ENCODE measurements around the gene METRNL.
"Not testable (repeated sequence)": the region's sequence is repeated elsewhere in the genome, so short reads cannot be mapped to it uniquely, and the experiment has no call there.

METRNL gene, protein sequence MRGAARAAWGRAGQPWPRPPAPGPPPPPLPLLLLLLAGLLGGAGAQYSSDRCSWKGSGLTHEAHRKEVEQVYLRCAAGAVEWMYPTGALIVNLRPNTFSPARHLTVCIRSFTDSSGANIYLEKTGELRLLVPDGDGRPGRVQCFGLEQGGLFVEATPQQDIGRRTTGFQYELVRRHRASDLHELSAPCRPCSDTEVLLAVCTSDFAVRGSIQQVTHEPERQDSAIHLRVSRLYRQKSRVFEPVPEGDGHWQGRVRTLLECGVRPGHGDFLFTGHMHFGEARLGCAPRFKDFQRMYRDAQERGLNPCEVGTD

DNA sequence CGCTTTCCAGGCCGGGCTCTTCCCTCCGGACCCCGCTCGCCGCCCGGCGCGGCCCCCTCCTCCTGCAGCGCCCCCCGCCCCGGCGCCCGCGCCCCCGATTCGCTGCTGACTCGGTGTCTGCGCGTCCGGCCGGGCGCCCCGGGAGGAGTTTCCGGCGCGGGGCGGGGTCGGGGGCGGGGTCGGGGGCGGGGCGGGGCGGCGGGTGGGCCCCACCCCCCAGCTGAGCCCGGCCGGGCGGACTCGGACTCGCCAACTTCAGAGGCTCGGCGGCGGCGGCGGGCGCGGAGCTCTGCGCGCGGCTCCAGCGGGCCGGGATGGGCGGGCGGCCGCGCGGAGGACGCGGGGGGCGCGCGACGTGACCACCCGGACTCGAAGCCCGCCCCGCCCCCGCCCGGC, at the start of gene METRNL:
Gene METRNL, plus strand, starts transcription at position 258 of the 396 bp plus-strand sequence. CDS start 207 bp downstream, outside the sequence.
- DNase-seq (ENCODE audit: low spot score in 2 of 2): peak; percentile 57 to 83
- Histone ChIP-seq H3K36me3 (replicated peaks) (no peaks in the 10 kb centered on the region; the same call in 1 of the 2 replicates), H3K9me3 (no peaks in the 10 kb centered on the region), H3K4me3 (peak within 1 kb of the TSS; percentile 32), H3K27me3 (ENCODE audit: low read depth) (no peaks in the 10 kb centered on the region), H3K4me1 (0 out of 2 replicates have a peak, but pooled peaks cover 2% of the 10 kb centered on the region)
- in situ Hi-C loops (cut with MboI; ENCODE audit: low sequenced_read_pairs): no loop called here

DNA sequence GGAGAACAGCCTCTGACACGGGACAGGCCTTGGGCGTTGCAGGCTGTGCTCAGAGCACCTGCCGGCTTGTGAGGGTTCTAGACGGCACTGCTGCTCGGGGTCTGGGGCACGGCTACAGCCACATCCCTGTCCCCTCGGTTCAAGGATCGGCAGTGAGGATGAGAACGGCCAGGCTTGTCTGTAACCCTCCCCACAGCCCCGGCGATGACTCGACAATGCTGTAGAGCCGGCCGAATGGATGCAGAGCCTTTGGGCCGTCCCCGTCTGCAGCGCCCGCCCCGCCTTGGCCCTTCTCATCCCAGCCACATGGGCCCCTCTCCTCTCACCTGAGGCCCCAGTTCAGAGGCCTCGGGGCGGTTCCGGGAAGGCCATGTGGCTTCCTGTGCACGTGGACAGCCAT, 49.0 kb upstream of the METRNL start:
- H3K9me3 ChIP-seq: no peaks in the 10 kb centered on the region
- in situ Hi-C loops (cut with MboI; ENCODE audit: low sequenced_read_pairs): no loop called here
- H3K36me3 ChIP-seq (replicated peaks): no peaks in the 10 kb centered on the region
- no peaks in the 10 kb centered on the region for H3K4me1 ChIP-seq
- DNase-seq (ENCODE audit: low spot score in 2 of 2): no peak
- no peak overlapping the region for H3K4me3 ChIP-seq
- H3K27me3 ChIP-seq (ENCODE audit: low read depth): no peaks in the 10 kb centered on the region

DNA sequence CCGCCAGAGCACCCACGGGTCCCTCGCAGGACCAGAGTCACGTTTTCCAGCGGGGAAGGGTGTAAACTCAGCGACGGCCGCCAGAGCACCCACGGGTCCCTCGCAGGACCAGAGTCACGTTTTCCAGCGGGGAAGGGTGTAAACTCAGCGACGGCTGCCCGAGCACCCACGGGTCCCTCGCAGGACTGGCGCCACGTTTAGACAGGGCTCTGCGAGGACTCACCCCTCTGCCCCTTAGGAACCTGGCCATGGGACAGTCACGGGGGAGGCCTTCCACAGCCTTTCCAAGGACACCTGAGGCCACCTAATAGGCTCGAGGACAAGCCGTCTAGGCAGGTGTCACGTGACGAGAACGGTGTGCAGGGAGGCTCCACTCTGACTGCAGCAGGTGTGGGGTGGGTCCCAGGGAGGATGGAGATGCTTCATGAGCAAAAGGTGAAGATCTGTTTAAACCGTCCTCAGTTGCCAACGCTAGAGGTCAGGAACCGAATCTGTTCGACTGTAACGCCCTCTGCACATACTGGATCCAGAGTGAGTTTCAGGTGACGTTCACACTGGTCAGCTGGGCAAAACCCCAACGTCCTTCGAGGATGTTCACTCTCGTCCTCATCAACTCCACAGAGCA, 48.0 kb upstream of the METRNL start:
- Histone ChIP-seq H3K4me3 (no peak overlapping the region), H3K36me3 (replicated peaks) (no peaks in the 10 kb centered on the region), H3K4me1 (no peaks in the 10 kb centered on the region), H3K27me3 (ENCODE audit: low read depth) (no peaks in the 10 kb centered on the region), H3K9me3 (no peaks in the 10 kb centered on the region)
- DNase-seq (ENCODE audit: low spot score in 2 of 2): no peak
- in situ Hi-C loops (cut with MboI; ENCODE audit: low sequenced_read_pairs): no loop called here

DNA sequence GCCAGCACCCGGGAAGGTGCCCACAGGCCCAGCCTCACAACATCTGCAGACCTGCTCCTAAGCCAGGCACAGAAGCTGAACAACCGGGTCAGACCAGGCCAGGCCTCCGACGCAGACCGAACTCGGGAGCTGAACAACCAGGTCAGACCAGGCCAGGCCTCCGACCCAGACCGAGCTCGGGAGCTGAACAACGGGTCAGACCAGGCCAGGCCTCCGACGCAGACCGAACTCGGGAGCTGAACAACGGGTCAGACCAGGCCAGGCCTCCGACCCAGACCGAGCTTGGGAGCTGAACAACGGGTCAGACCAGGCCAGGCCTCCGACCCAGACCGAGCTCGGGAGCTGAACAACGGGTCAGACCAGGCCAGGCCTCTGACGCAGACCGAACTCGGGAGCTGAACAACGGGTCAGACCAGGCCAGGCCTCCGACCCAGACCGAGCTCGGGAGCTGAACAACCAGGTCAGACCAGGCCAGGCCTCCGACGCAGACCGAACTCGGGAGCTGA, 47.4 kb upstream of the METRNL start:
- DNase-seq (ENCODE audit: low spot score in 2 of 2); H3K27me3 ChIP-seq (ENCODE audit: low read depth); H3K9me3 ChIP-seq; H3K4me3 ChIP-seq; H3K4me1 ChIP-seq; H3K36me3 ChIP-seq (replicated peaks); in situ Hi-C loops (cut with MboI; ENCODE audit: low sequenced_read_pairs): not testable (repeated sequence)

DNA sequence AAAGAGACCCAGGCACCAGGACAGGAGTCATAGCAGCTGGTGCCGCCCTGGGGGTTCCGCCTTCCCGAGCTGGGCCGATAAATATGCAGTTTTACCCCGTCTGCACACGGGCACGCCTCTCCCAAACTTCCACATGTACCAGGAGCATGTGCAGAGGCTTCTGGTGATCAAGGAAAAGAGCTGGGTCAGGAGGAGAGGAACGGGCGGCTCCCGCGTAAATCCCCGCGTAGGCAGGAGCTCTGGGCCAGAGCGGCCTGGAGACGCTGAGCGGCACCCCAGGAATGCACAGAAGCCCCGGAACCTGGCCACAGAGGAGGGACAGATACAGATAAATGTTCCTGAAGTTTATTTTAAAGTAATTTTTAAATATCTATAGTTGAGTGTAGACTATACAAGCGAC, 46.6 kb upstream of the METRNL start:
- no peaks in the 10 kb centered on the region for H3K9me3 ChIP-seq
- in situ Hi-C loops (cut with MboI; ENCODE audit: low sequenced_read_pairs): no loop called here
- no peak for DNase-seq (ENCODE audit: low spot score in 2 of 2)
- H3K27me3 ChIP-seq (ENCODE audit: low read depth): no peaks in the 10 kb centered on the region
- H3K4me3 ChIP-seq: no peak overlapping the region
- H3K4me1 ChIP-seq: no peaks in the 10 kb centered on the region
- H3K36me3 ChIP-seq (replicated peaks): no peaks in the 10 kb centered on the region

DNA sequence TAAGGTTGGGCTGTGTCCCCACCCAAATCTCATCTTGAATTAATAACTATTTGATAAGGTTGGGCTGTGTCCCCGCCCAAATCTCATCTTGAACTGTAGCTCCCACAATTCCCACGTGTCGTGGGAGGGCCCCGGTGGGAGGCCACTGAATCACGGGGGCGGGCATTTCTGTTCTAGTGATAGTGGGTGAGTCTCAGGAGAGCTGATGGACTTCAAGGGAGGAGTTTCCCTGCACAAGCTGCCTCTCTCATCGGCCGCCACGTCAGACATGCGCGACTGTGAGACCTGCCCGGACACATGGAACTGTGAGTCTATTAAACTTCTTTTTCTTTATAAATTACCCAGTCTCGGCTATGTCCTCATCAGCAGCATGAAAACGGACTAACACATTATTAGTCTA, 44.9 kb upstream of the METRNL start:
- in situ Hi-C loops (cut with MboI; ENCODE audit: low sequenced_read_pairs): no loop called here
- Histone ChIP-seq H3K36me3 (replicated peaks) (no peaks in the 10 kb centered on the region), H3K4me1 (no peaks in the 10 kb centered on the region), H3K9me3 (no peaks in the 10 kb centered on the region), H3K4me3 (no peak overlapping the region), H3K27me3 (ENCODE audit: low read depth) (no peaks in the 10 kb centered on the region)
- no peak for DNase-seq (ENCODE audit: low spot score in 2 of 2)

DNA sequence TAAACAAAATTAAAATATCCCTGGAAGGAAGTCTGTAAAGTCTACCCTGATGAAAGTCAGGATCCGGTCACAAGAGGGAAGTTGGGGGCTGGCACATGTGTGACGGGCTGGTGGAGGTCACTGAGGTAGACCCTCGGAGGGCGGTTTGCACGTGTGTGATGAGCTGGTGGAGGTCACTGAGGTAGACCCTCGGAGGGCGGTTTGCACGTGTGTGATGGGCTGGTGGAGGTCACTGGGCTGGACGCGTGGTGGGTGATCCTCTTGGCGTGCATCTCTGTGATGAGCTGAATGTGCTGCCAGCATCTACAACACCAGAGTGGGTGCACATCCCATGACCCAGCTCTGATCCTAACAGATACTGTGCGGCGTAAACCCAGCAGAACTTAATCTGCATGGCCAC, 43.7 kb upstream of the METRNL start:
- in situ Hi-C loops (cut with MboI; ENCODE audit: low sequenced_read_pairs): no loop called here
- Histone ChIP-seq H3K4me1 (no peaks in the 10 kb centered on the region), H3K27me3 (ENCODE audit: low read depth) (no peaks in the 10 kb centered on the region), H3K9me3 (peaks cover 8% of the 10 kb centered on the region), H3K36me3 (replicated peaks) (no peaks in the 10 kb centered on the region), H3K4me3 (no peak overlapping the region)
- DNase-seq (ENCODE audit: low spot score in 2 of 2): no peak

DNA sequence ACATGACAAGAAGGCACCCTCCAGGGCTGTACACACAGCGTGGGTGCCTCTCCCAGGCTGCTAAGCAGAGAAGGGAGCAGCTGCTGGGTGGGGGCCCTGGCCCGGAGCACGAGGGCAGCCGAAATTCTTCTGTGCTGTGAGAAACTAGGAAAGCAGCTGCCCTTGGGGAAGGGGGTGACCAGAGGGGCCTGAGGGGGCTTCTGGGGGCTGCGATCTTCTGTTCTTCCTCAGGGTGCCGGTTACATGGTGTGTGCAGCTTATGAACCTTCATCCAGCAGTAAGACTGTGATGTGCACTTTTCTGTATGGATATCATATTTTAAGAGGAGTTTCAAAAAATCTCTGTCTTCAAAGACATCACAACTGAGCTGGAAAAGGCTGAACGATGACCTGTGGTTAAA, 43.2 kb upstream of the METRNL start:
- in situ Hi-C loops (cut with MboI; ENCODE audit: low sequenced_read_pairs): no loop called here
- Histone ChIP-seq H3K9me3 (peaks cover 8% of the 10 kb centered on the region), H3K4me3 (no peak overlapping the region), H3K4me1 (no peaks in the 10 kb centered on the region), H3K27me3 (ENCODE audit: low read depth) (no peaks in the 10 kb centered on the region), H3K36me3 (replicated peaks) (peaks cover 1% of the 10 kb centered on the region; the same call in 1 of the 2 replicates)
- no peak for DNase-seq (ENCODE audit: low spot score in 2 of 2)

DNA sequence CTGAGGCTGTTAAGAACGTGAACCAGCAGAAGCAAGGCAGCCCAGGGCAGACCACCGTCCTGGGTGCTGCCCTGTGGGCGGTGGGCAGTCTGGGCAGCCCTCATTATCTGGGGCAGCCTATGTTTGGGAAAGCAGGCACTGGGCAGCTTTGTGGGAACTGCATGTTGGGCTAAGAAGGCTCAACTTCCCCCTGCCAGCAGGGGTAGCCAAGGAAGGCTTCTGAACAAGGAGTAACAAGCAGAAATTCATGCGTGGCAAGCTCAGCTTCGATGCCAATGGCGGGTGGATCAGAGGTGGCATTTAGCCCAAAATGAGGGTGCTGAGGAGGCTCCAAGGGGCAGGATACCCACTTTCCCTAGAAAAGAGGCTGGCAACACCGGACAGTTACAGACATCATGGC, 42.7 kb upstream of the METRNL start:
- H3K27me3 ChIP-seq (ENCODE audit: low read depth): no peaks in the 10 kb centered on the region
- in situ Hi-C loops (cut with MboI; ENCODE audit: low sequenced_read_pairs): no loop called here
- no peaks in the 10 kb centered on the region for H3K4me1 ChIP-seq
- peaks cover 3% of the 10 kb centered on the region; the same call in 1 of the 2 replicates for H3K36me3 ChIP-seq (replicated peaks)
- H3K4me3 ChIP-seq: no peak overlapping the region
- no peak for DNase-seq (ENCODE audit: low spot score in 2 of 2)
- H3K9me3 ChIP-seq: peaks cover 8% of the 10 kb centered on the region

DNA sequence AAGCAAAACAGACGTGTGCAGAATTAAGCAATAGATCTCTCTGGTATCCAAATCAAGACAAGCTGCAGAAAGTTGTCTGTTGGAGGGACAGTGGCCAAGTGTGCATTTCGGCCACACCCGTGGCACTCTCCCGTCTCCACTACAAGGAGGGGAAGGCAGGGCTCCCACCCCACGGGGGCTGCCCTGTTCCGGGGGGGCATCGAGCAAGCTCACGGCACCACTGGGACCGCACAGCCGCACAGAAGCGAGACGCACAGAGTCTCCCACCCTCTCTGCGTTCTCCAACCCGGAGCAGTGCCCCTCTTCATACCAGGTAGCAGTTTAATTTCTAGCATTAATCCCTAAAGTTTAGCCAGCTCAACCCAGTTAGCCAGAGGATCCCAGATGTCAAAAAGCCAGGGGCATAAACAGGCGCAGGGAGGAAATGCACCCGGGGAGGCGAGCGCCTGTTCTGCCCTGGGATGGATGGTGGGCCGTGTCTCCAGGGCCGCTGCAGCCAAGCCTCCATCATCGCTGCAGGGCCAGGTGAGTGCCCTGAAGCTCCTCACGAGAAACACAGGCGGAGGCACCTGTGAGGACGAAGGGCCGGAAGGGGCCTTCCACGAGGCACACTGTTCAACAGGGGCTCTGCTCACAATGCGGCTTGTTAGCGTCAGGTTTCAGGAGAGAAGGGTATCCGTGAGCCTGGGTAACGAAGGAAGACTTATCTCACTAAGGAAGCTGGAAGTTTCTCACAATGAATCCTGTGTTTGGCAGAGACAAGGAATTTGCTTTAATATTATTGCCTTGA, 42.1 kb upstream of the METRNL start:
- no peak for DNase-seq (ENCODE audit: low spot score in 2 of 2)
- H3K27me3 ChIP-seq (ENCODE audit: low read depth): no peaks in the 10 kb centered on the region
- H3K36me3 ChIP-seq (replicated peaks): peaks cover 3% of the 10 kb centered on the region; the same call in 1 of the 2 replicates
- in situ Hi-C loops (cut with MboI; ENCODE audit: low sequenced_read_pairs): no loop called here
- H3K9me3 ChIP-seq: peaks cover 11% of the 10 kb centered on the region
- H3K4me3 ChIP-seq: no peak overlapping the region
- no peaks in the 10 kb centered on the region for H3K4me1 ChIP-seq

DNA sequence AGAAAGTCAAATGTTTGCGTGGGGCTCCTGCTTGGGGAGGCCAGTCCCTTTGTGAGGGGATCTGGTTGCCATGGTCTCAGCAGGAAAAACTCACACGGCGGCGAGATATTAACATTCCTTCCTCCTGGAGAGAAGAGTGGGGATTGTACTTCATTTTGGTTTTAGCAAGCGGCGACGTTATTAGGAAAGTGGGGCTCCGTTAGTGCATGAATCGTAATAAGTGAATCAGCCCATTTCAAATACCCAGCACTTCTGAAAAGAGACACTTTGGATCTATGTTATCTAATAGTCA, 41.6 kb upstream of the METRNL start:
- Histone ChIP-seq H3K27me3 (ENCODE audit: low read depth) (no peaks in the 10 kb centered on the region), H3K36me3 (replicated peaks) (peaks cover 3% of the 10 kb centered on the region; the same call in 1 of the 2 replicates), H3K4me1 (no peaks in the 10 kb centered on the region), H3K4me3 (no peak overlapping the region), H3K9me3 (peaks cover 11% of the 10 kb centered on the region)
- in situ Hi-C loops (cut with MboI; ENCODE audit: low sequenced_read_pairs): no loop called here
- no peak for DNase-seq (ENCODE audit: low spot score in 2 of 2)

DNA sequence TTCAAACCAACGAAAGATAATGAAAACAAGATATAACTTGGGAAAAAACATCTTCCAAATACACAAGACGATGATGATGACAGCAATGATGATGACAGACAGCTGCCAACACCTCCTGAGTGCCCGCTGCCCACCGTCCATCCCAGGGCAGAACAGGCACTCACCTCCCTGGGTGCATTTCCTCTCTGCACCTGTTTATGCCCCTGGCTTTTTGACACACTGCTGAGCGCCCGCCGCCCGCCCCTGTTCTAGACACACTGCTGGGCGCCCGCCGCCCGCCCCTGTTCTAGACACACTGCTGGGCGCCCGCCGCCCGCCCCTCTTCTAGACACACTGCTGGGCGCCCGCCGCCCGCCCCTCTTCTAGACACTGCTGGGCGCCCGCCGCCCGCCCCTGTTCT, 40.4 kb upstream of the METRNL start:
- in situ Hi-C loops (cut with MboI; ENCODE audit: low sequenced_read_pairs); H3K27me3 ChIP-seq (ENCODE audit: low read depth); H3K4me3 ChIP-seq; H3K36me3 ChIP-seq (replicated peaks); DNase-seq (ENCODE audit: low spot score in 2 of 2); H3K4me1 ChIP-seq: not testable (repeated sequence)
- peaks cover 11% of the 10 kb centered on the region for H3K9me3 ChIP-seq

DNA sequence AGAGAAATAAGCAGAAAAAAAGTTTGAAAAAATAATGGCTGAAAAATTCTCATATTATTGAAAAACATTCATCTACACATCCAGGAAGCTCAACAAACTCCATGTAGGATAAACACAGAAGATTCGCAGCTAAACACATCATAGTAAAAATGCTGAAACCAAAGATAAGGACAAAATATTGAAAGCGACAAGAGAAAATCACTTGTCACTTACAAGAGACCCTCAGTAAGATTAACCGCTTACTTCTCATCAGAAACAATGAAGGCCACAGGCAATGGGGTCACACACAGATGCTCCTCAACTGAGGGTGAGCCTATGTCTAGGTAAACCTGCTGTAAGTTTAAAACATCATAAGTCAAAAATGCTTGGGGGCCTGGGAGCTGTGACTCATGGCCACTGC, 38.1 kb upstream of the METRNL start:
- Histone ChIP-seq H3K36me3 (replicated peaks) (peaks cover 3% of the 10 kb centered on the region; the same call in 1 of the 2 replicates), H3K4me1 (no peaks in the 10 kb centered on the region), H3K9me3 (peaks cover 11% of the 10 kb centered on the region), H3K27me3 (ENCODE audit: low read depth) (no peaks in the 10 kb centered on the region), H3K4me3 (no peak overlapping the region)
- DNase-seq (ENCODE audit: low spot score in 2 of 2): no peak
- in situ Hi-C loops (cut with MboI; ENCODE audit: low sequenced_read_pairs): no loop called here
